GM20000 (cell line): Measurements from ENCODE around the gene HHAT.

Source experiments
- DNase-seq: peaks from one replicate; pipeline ENCODE4 v3.0.0; 2012; ENCODE audit warnings: low spot score
- TF ChIP-seq, protein P1 (sequence below): IDR thresholded peaks from 2 replicates; pipeline ENCODE4 v1.5.1; 2012; ENCODE audit warnings: mild to moderate bottlenecking, control low read depth; ENCODE audit errors: extremely low read depth, missing control alignments

The HHAT gene

DNA sequence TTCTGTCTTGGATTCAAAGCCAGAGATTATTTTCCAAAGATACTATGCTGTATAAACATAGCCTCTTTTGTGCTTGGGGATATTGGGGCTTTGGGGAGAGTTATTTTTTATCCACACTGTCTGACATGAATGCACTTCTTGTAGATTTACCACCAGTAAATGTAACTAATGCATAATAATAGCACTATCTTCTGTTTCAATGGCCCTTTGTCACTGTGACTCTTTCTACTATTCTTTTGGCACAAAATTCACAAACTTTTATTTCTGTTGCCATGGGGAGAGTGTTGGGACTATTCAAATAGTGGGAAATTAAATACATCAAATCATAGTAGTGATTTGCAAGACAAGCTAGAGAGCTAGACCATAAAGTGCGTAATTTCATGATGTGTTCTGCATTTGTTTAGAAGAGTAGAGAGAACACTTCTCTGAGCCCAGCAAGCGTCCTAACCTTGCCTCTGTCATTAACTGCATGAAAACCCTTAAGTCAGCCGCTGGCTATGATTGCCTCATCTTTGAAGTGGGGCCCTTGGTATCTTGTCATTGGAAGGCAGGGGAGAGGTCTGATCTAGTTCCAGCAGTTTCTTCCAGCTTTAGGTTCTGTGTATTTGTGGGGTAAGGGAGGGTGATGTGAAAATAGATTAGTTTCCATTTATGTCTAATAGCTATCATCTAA lies 154.4 kb downstream of the HHAT start:
- TF ChIP-seq, protein P1, sequence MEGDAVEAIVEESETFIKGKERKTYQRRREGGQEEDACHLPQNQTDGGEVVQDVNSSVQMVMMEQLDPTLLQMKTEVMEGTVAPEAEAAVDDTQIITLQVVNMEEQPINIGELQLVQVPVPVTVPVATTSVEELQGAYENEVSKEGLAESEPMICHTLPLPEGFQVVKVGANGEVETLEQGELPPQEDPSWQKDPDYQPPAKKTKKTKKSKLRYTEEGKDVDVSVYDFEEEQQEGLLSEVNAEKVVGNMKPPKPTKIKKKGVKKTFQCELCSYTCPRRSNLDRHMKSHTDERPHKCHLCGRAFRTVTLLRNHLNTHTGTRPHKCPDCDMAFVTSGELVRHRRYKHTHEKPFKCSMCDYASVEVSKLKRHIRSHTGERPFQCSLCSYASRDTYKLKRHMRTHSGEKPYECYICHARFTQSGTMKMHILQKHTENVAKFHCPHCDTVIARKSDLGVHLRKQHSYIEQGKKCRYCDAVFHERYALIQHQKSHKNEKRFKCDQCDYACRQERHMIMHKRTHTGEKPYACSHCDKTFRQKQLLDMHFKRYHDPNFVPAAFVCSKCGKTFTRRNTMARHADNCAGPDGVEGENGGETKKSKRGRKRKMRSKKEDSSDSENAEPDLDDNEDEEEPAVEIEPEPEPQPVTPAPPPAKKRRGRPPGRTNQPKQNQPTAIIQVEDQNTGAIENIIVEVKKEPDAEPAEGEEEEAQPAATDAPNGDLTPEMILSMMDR, result no peak
- DNase-seq, result no peak

DNA sequence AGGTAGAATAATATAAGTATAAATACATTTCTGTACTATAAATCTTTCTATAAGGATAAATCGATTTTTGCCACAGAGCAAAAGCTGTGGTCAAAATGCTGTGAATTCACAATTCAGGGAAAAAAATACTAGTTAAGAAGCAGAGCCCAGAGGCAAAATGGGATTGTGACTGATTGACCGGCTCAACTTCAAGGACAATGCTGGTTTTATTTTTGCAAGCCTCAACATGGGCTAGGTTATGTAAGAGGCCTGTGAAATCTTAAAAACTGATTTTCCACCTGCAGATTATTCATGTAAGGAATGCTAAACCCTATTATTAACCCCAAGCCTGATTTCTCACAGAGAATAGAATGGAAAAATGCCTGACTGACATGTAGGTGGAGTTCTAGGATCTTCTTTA lies 155.1 kb downstream of the HHAT start:
- TF ChIP-seq, protein P1, result no peak
- no peak for DNase-seq

DNA sequence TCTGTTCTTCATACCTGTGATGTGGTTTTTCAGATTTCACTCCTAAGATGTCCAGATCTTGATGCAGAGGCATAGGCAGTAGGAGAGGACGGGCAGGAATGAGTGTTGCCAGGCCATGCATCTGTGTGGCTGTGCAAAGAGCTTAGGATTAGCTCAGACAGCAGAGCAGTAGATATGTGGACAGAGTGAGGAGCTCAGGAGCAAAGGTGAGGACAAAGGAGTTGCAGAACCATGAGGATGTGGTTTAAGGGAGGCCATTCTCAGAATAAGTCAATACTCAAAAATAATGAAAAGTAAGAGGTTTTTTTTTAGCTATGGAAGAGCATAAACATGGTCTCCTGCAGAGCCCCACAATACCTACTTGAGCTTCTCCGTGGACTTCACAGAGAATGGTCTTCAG lies 158.3 kb downstream of the HHAT start:
- TF ChIP-seq, protein P1, result no peak
- DNase-seq, result no peak

DNA sequence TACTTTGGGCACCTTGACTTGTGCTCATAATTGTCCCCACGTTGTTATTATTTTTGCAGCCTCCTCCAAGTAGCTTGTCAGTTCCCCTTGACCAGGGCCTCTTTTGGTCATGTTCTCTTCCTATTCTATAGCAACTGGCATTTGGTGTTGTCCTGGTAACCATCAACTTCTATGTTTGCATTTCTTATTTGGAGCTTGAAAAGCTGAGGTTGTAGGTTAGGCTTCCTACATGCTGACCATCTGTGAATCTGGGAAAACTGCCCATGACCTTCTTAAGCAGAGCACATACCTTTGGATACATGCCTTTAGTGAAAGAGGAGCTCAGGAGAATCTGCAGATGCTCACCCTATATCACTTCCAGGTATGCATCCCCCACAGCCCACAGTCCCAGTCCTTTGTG lies 160.8 kb downstream of the HHAT start:
- TF ChIP-seq, protein P1, result no peak
- DNase-seq, result no peak

DNA sequence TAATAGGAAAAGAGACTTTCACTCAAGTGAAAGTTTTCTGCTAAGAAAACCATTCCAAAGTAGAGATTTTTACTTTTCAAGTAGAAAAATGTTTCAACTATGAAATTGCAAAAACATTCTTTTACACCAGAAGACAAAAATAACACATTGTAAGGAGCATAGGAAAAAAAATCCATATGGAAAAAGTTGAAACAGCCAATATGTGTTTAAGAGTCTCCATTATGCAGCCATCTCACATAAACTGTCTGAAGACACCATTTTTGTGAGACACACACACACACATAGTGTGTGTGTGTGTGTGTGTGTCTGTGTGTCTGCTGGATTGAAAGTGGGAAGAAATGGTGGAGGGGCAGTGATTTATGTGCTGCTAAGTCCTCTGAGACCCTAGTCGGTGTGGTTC lies 162.1 kb downstream of the HHAT start:
- DNase-seq, result no peak
- TF ChIP-seq, protein P1, result no peak

DNA sequence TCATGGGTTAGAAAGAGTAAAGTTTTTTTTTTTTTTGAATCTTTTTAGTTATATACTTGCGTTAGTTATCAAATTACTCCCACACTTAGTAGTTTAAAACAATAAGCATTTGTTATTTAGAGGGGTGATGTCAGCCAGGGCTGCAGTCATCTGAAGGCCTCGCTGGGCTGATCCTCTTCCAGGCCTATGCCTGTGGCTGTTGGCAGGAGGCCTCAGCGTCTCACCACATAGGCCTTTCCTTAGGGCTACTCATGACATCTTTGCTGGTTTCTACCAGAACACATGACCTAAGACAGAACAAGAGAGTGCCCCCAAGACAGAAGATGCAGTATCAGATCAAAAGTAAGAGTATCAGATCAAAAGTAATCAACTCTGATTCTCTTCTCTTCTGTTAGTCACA lies 167.4 kb downstream of the HHAT start:
- TF ChIP-seq, protein P1, result no peak
- no peak for DNase-seq

DNA sequence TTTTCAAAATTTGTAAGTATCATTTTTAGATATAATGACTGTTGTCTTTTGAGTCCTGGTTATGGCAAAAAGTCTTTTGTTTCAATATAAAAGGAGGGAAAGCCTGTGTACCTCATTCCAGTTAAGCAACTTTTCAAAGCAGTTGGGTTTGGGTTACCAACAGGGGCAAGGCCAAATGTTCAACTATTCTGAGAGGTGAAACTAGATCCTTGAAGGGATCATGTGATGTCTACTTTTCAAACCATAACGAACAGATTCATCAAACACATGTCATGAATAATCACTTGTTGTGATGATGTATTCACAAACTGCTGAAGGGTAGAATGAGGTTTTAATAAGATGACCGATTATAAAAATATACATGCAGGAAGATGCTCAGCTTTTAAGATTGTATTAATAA lies 171.3 kb downstream of the HHAT start:
- no peak for DNase-seq
- TF ChIP-seq, protein P1, result no peak
